CD14-positive monocyte (primary cell): Measurements from ENCODE around the gene TLR6. TPM values are rescaled to one million over a fixed set of nuclear protein-coding genes. Genes with fewer than 3 reads are reported as not detected.

ENCODE experiments used
- DNase-seq, 3 donors: peaks; one replicate each; pipeline ENCODE4 v3.0.0-alpha.2; 2011 to 2022
- H2AFZ ChIP-seq: 2 replicates; pipeline ENCODE4 v1.6.0; 2012; ENCODE audit warnings: mild to moderate bottlenecking, low read depth, low read length, inconsistent platforms; ENCODE audit not compliant: insufficient read depth, poor library complexity, severe bottlenecking
- H3K27ac ChIP-seq, 2 donors: 1 replicate in 1 of 2; 2 replicates in 1 of 2; pipeline ENCODE4 v1.5.1; 2012 to 2013; ENCODE audit warnings: low read length in 2 of 2, control low read depth in 1 of 2, inconsistent platforms in 1 of 2, low read depth in 1 of 2, mild to moderate bottlenecking in 1 of 2
- H3K27me3 ChIP-seq, 2 donors: one replicate each; pipeline versions ENCODE4 v1.6.0 to v1.6.1; 2011 to 2013; ENCODE audit warnings: low read length in 2 of 2; ENCODE audit not compliant: control insufficient read depth in 2 of 2, insufficient read depth in 2 of 2
- H3K36me3 ChIP-seq, 2 donors: replicated peaks in 1 of 2; 1 replicate in 1 of 2; 2 replicates in 1 of 2; pipeline versions ENCODE4 v1.5.1 to v1.6.1; 2012 to 2013; ENCODE audit warnings: low read length in 2 of 2, control low read depth in 1 of 2, inconsistent platforms in 1 of 2, mild to moderate bottlenecking in 1 of 2; ENCODE audit not compliant: insufficient read depth in 2 of 2, control insufficient read depth in 1 of 2
- H3K4me1 ChIP-seq, 2 donors: 1 replicate in 1 of 2; 2 replicates in 1 of 2; pipeline versions ENCODE4 v1.5.1 to v1.6.1; 2012 to 2013; ENCODE audit warnings: low read length in 2 of 2, control low read depth in 1 of 2, inconsistent platforms in 1 of 2, mild to moderate bottlenecking in 1 of 2, moderate library complexity in 1 of 2; ENCODE audit not compliant: insufficient read depth in 2 of 2, control insufficient read depth in 1 of 2
- H3K4me2 ChIP-seq: replicated peaks from 2 replicates; pipeline ENCODE3; 2012; ENCODE audit warnings: low read length, moderate library complexity, mild to moderate bottlenecking; ENCODE audit not compliant: poor library complexity, severe bottlenecking; ENCODE audit errors: extremely low read depth
- H3K4me3 ChIP-seq, 3 experiments: fragments of 200-600 bp in 1 of 3; sonication (generic) in 1 of 3; replicated peaks in 1 of 3; 1 replicate in 2 of 3; 2 replicates in 1 of 3; pipeline ENCODE4 v1.5.1; 2011 to 2013; ENCODE audit warnings: low read length in 3 of 3, mild to moderate bottlenecking in 3 of 3, control low read depth in 2 of 3, low read depth in 2 of 3, inconsistent platforms in 1 of 3, moderate library complexity in 1 of 3
- H3K79me2 ChIP-seq: 2 replicates; pipeline ENCODE4 v1.6.0; 2012; ENCODE audit warnings: mild to moderate bottlenecking, control low read depth, inconsistent platforms, low read length, moderate library complexity; ENCODE audit not compliant: insufficient read depth
- H3K9ac ChIP-seq: 2 replicates; pipeline ENCODE4 v1.6.0; 2017; ENCODE audit warnings: low read length, mild to moderate bottlenecking; ENCODE audit not compliant: insufficient read depth, poor library complexity, severe bottlenecking
- H3K9me3 ChIP-seq, 2 donors: replicated peaks in 1 of 2; 1 replicate in 1 of 2; 2 replicates in 1 of 2; pipeline versions ENCODE4 v1.5.1 to v1.6.1; 2012 to 2013; ENCODE audit warnings: low read length in 2 of 2, control low read depth in 1 of 2; ENCODE audit not compliant: control insufficient read depth in 1 of 2, insufficient read depth in 1 of 2
- H4K20me1 ChIP-seq: 2 replicates; pipeline ENCODE4 v1.6.0; 2012; ENCODE audit warnings: mild to moderate bottlenecking, low read length, control low read depth, moderate library complexity; ENCODE audit not compliant: insufficient read depth
- H3K27ac Mint-ChIP-seq, 7 donors: one replicate each; pipeline ENCODE4 v1.8.0; 2020; ENCODE audit warnings: mild to moderate bottlenecking in 7 of 7, mixed read lengths in 7 of 7, moderate library complexity in 6 of 7, inconsistent platforms in 2 of 7
- H3K27me3 Mint-ChIP-seq, 3 donors: one replicate each; pipeline ENCODE4 v1.8.0; 2021 to 2022; ENCODE audit warnings: low read depth in 3 of 3, mild to moderate bottlenecking in 3 of 3, mixed read lengths in 3 of 3, moderate library complexity in 3 of 3, inconsistent platforms in 1 of 3
- H3K36me3 Mint-ChIP-seq, 2 donors: one replicate each; pipeline ENCODE4 v1.8.0; 2020; ENCODE audit warnings: mixed read lengths in 2 of 2, inconsistent platforms in 1 of 2, mild to moderate bottlenecking in 1 of 2
- H3K4me1 Mint-ChIP-seq: one replicate; pipeline ENCODE4 v1.8.0; 2020; ENCODE audit warnings: mild to moderate bottlenecking, mixed read lengths
- H3K4me3 Mint-ChIP-seq, 2 donors: one replicate each; pipeline ENCODE4 v1.8.0; 2020; ENCODE audit warnings: mild to moderate bottlenecking in 2 of 2, mixed read lengths in 2 of 2, moderate library complexity in 1 of 2
- H3K9me3 Mint-ChIP-seq, 7 donors: one replicate each; pipeline ENCODE4 v1.8.0; 2020 to 2022; ENCODE audit warnings: mixed read lengths in 7 of 7, mild to moderate bottlenecking in 6 of 7, moderate library complexity in 6 of 7, inconsistent platforms in 2 of 7
- CTCF ChIP-seq: fragments of 200-600 bp; IDR thresholded peaks from one replicate; pipeline ENCODE4 v1.8.0; 2022; ENCODE audit warnings: antibody characterized with exemption, mild to moderate bottlenecking
- WGBS: methylation state at CpG from one replicate; pipeline ENCODE4 v1.1.5; 2013; ENCODE audit warnings: missing lambda C conversion rate; ENCODE audit not compliant: insufficient coverage; 5-methylcytosine and 5-hydroxymethylcytosine counted together
- intact Hi-C, 2 donors: fragments of 100-400 bp; cut with micrococcal nuclease; formaldehyde crosslinking; loops; one replicate each; pipeline versions ENCODE4 v1.15.0 to v1.15.1; 2023
- polyA plus RNA-seq, 3 donors: library from polyadenylated mRNA; depleted of rRNA in 1 of 3; unstranded in 2 of 3; stranded (reverse) in 1 of 3; fragments of 300-500 nt in 2 of 3; fragments of >200 nt in 1 of 3; fragmentation: Illumina TruSeq in 2 of 3; gene quantifications; 1 replicate in 2 of 3; 2 replicates in 1 of 3; pipeline ENCODE4 v1.2.3, GENCODE V29; 2012 to 2021

Gene TLR6
- polyA plus RNA-seq, 3 donors = 7.7 to 12.7 (median 11.5) TPM

- Histone ChIP-seq H3K36me3 (no peaks in the 10 kb centered on the region), H3K9me3 (no peaks in the 10 kb centered on the region), H3K79me2 (peaks cover 36% of the 10 kb centered on the region), H3K27ac (peak overlapping the region; percentile 97 to 99), H3K4me2 (peak overlapping the region; percentile 82), H2AFZ (peak overlapping the region; percentile 52), H4K20me1 (no peaks in the 10 kb centered on the region), H3K9ac (peak overlapping the region; percentile 77), H3K4me3 (peak overlapping the region in 2 of 3 experiments; percentile 83 to 93), H3K27me3 (no peaks in the 10 kb centered on the region), H3K4me1 (peaks cover 39 to 63% of the 10 kb centered on the region in 2 donors)
- H3K9me3 Mint-ChIP-seq = peaks cover 0 to 3% (median 3%) of the 10 kb centered on the region in 7 donors
- H3K36me3 Mint-ChIP-seq = peaks cover 0 to 2% of the 10 kb centered on the region in 2 donors
- H3K4me3 Mint-ChIP-seq = peak overlapping the region; percentile 72 to 91
- peaks cover 0 to 5% (median 0%) of the 10 kb centered on the region in 3 donors for H3K27me3 Mint-ChIP-seq
- peak overlapping the region; percentile 97 to 100 (median 100) for H3K27ac Mint-ChIP-seq
- DNase-seq = peak; percentile 94 to 98 (median 97)
- no peak for TF ChIP-seq CTCF
- intact Hi-C loops = loop anchor here (2.0 to 10.0 kb wide), 6 partner anchors 41 to 780 kb away; partner anchors contain the start of genes TLR1 (in 1 of the 2), TLR10 (in 1 of the 2) and TMEM156 (in 1 of the 2)
- peaks cover 47% of the 10 kb centered on the region for H3K4me1 Mint-ChIP-seq
- WGBS = 0% methylated on average over 1 of the region's 3 CpGs
Measured at GRCh38 chr4:38857354-38858096, 908 bp upstream of the TLR6 start.

GRCh38 chr4:38856046-38856445 lies 571 bp downstream of the TLR6 start:
- 0% methylated on average over 1 of the region's 4 CpGs for WGBS
- Mint-ChIP-seq H3K36me3 (peaks cover 3 to 7% of the 10 kb centered on the region in 2 donors), H3K27me3 (peaks cover 0 to 3% (median 0%) of the 10 kb centered on the region in 3 donors), H3K4me3 (peak overlapping the region; percentile 72 to 91), H3K9me3 (peaks cover 0 to 11% (median 3%) of the 10 kb centered on the region in 7 donors), H3K27ac (peak overlapping the region; percentile 97 to 100 (median 100)), H3K4me1 (peaks cover 48% of the 10 kb centered on the region)
- H3K9me3 ChIP-seq = no peaks in the 10 kb centered on the region
- peak overlapping the region; percentile 82 for H3K4me2 ChIP-seq
- peak overlapping the region; percentile 67 to 99 for H3K27ac ChIP-seq
- peak overlapping the region; percentile 49 to 93 (median 83) for H3K4me3 ChIP-seq
- H2AFZ ChIP-seq = peak overlapping the region; percentile 57
- no peaks in the 10 kb centered on the region for H4K20me1 ChIP-seq
- TF ChIP-seq CTCF = no peak
- DNase-seq = peak; percentile 44 to 71 (median 52)
- peaks cover 39 to 60% of the 10 kb centered on the region in 2 donors for H3K4me1 ChIP-seq
- peak overlapping the region; percentile 77 for H3K9ac ChIP-seq
- H3K79me2 ChIP-seq = peaks cover 36% of the 10 kb centered on the region
- intact Hi-C loops = loop anchor here (2.0 to 10.0 kb wide), 6 partner anchors 39 to 779 kb away; partner anchors contain the start of genes TLR1 (in 1 of the 2), TLR10 (in 1 of the 2) and TMEM156 (in 1 of the 2)
- H3K36me3 ChIP-seq = no peaks in the 10 kb centered on the region
- no peaks in the 10 kb centered on the region for H3K27me3 ChIP-seq
